GM18520 (cell line): Measurements from ENCODE around the gene HTT.

Source experiments
- ATAC-seq: cut with Tn5 transposase; IDR thresholded peaks from one replicate; pipeline ENCODE4 v1.9.1; 2021; ENCODE audit not compliant: unreplicated experiment

Gene HTT

GRCh38 chr4:3074078-3074845 lies at the start of gene HTT, which contains the start of gene HTT-AS:
Gene HTT, plus strand, starts transcription at chr4:3074681. Its CDS starts 145 bp downstream, at chr4:3074826.
Gene HTT-AS, minus strand, starts transcription at chr4:3074538.
- ATAC-seq: peak; percentile 83

GRCh38 chr4:3025881-3026280 lies 48.6 kb upstream of the HTT start:
- no peak for ATAC-seq

- no peak for ATAC-seq
These were observed 47.9 kb upstream of the HTT start for GRCh38 chr4:3026540-3026939.

- ATAC-seq: no peak
These were observed 45.0 kb upstream of the HTT start for GRCh38 chr4:3029464-3029863.

GRCh38 chr4:3030566-3031356 lies 43.7 kb upstream of the HTT start:
- no peak for ATAC-seq

GRCh38 chr4:3031357-3032082 lies 43.0 kb upstream of the HTT start:
- ATAC-seq: no peak

- ATAC-seq: no peak
These were observed 40.2 kb upstream of the HTT start for GRCh38 chr4:3034231-3034630.

GRCh38 chr4:3035249-3035648 lies 39.2 kb upstream of the HTT start:
- ATAC-seq: no peak

GRCh38 chr4:3035674-3036073 lies 38.8 kb upstream of the HTT start:
- no peak for ATAC-seq

- no peak for ATAC-seq
These were observed 38.1 kb upstream of the HTT start for GRCh38 chr4:3036131-3036952.

GRCh38 chr4:3037957-3038461 lies 36.5 kb upstream of the HTT start:
- no peak for ATAC-seq

GRCh38 chr4:3039706-3040366 lies 34.6 kb upstream of the HTT start:
- ATAC-seq: no peak

- ATAC-seq: no peak
These were observed 33.9 kb upstream of the HTT start for GRCh38 chr4:3040452-3041191.

GRCh38 chr4:3041192-3042142 lies 33.0 kb upstream of the HTT start:
- ATAC-seq: no peak

GRCh38 chr4:3042226-3042625 lies 32.3 kb upstream of the HTT start:
- ATAC-seq: no peak

GRCh38 chr4:3043282-3044020 lies 31.0 kb upstream of the HTT start:
- ATAC-seq: no peak
